Astrocyte (in vitro differentiated cells and primary cell): ENCODE results near the gene SP3. TPM values are rescaled to one million over a fixed set of nuclear protein-coding genes. Genes with fewer than 3 reads are reported as not detected.

Experiments used
- DNase-seq: peaks from one replicate; pipeline ENCODE4 v3.0.0-alpha.2; 2010; ENCODE audit warnings: low read depth
- FAIRE-seq: peaks from 2 replicates; lab custom pipeline; 2011; peaks lifted over from hg19 to GRCh38; lab: Jason Lieb, UNC
- H2AFZ ChIP-seq: 2 replicates; pipeline ENCODE4 v1.6.0; 2012; ENCODE audit warnings: low read depth, low read length, inconsistent platforms
- H3K27ac ChIP-seq: 2 replicates; pipeline ENCODE4 v1.5.1; 2011; ENCODE audit warnings: low read depth, low read length, inconsistent platforms
- H3K27me3 ChIP-seq: 2 replicates; pipeline ENCODE4 v1.6.0; 2011; ENCODE audit warnings: low read length, inconsistent platforms; ENCODE audit not compliant: insufficient read depth
- H3K36me3 ChIP-seq: 2 replicates; pipeline ENCODE4 v1.5.1; 2011; ENCODE audit warnings: low read length, inconsistent platforms; ENCODE audit not compliant: insufficient read depth
- H3K4me1 ChIP-seq: 2 replicates; pipeline ENCODE4 v1.5.1; 2011; ENCODE audit warnings: low read length, inconsistent platforms; ENCODE audit not compliant: insufficient read depth
- H3K4me2 ChIP-seq: 2 replicates; pipeline ENCODE4 v1.6.0; 2012; ENCODE audit warnings: low read length, inconsistent platforms
- H3K4me3 ChIP-seq: 2 replicates; pipeline ENCODE4 v1.5.1; 2011; ENCODE audit warnings: low read depth, mild to moderate bottlenecking, low read length, inconsistent platforms; ENCODE audit not compliant: insufficient read depth
- H3K79me2 ChIP-seq: 2 replicates; pipeline ENCODE4 v1.6.0; 2012; ENCODE audit warnings: mild to moderate bottlenecking, low read length, inconsistent platforms; ENCODE audit not compliant: insufficient read depth
- H3K9ac ChIP-seq: 2 replicates; pipeline ENCODE4 v1.6.0; 2012; ENCODE audit warnings: mild to moderate bottlenecking, low read length, inconsistent platforms
- H3K9me3 ChIP-seq: 2 replicates; pipeline ENCODE4 v1.5.1; 2012; ENCODE audit warnings: low read depth, mild to moderate bottlenecking, low read length, inconsistent platforms; ENCODE audit not compliant: insufficient read depth
- H4K20me1 ChIP-seq: 2 replicates; pipeline ENCODE4 v1.6.0; 2012; ENCODE audit warnings: low read length, inconsistent platforms; ENCODE audit not compliant: insufficient read depth
- H3K27ac Mint-ChIP-seq: one replicate; pipeline ENCODE4 v1.8.0; 2021; ENCODE audit warnings: mild to moderate bottlenecking, mixed read lengths; ENCODE audit not compliant: unreplicated experiment
- H3K27me3 Mint-ChIP-seq: one replicate; pipeline ENCODE4 v1.8.0; 2021; ENCODE audit warnings: low read depth, mixed read lengths; ENCODE audit not compliant: unreplicated experiment
- H3K36me3 Mint-ChIP-seq: one replicate; pipeline ENCODE4 v1.8.0; 2021; ENCODE audit warnings: low read depth, mixed read lengths; ENCODE audit not compliant: unreplicated experiment
- H3K4me1 Mint-ChIP-seq: one replicate; pipeline ENCODE4 v1.8.0; 2021; ENCODE audit warnings: low read depth, mixed read lengths; ENCODE audit not compliant: unreplicated experiment
- H3K4me3 Mint-ChIP-seq: one replicate; pipeline ENCODE4 v1.8.0; 2021; ENCODE audit warnings: mild to moderate bottlenecking, moderate library complexity, mixed read lengths; ENCODE audit not compliant: unreplicated experiment
- H3K9me3 Mint-ChIP-seq: one replicate; pipeline ENCODE4 v1.8.0; 2021; ENCODE audit warnings: mild to moderate bottlenecking, mixed read lengths; ENCODE audit not compliant: unreplicated experiment
- CTCF ChIP-seq: IDR thresholded peaks from 2 replicates; pipeline ENCODE4 v1.5.1; 2011; ENCODE audit warnings: low read depth, mild to moderate bottlenecking, inconsistent platforms, low read length, moderate library complexity; ENCODE audit not compliant: insufficient read depth
- EZH2 ChIP-seq: IDR thresholded peaks from 2 replicates; pipeline ENCODE4 v1.6.1; 2012; ENCODE audit warnings: mild to moderate bottlenecking, low read length, inconsistent platforms; ENCODE audit not compliant: insufficient read depth
- total RNA-seq: library from RNA; stranded (reverse); gene quantifications from 2 replicates; pipeline ENCODE4 v1.2.1, GENCODE V29; 2021

SP3 gene
- total RNA-seq, 1 donor from 2014 or later = 59.6 TPM

GRCh38 chr2:173935305-173935704 is 29.9 kb downstream of the SP3 start:
- no peak overlapping the region for H3K9ac ChIP-seq
- no peak overlapping the region for H3K27ac Mint-ChIP-seq
- TF ChIP-seq EZH2 = no peak
- H3K4me1 ChIP-seq = peaks cover 6% of the 10 kb centered on the region
- FAIRE-seq (no peak), DNase-seq (no peak)
- no peaks in the 10 kb centered on the region for H3K27me3 Mint-ChIP-seq
- peaks cover 3% of the 10 kb centered on the region for H3K36me3 ChIP-seq
- H3K79me2 ChIP-seq = peaks cover 98% of the 10 kb centered on the region
- H3K4me2 ChIP-seq = no peak overlapping the region
- peaks cover 4% of the 10 kb centered on the region for H3K4me1 Mint-ChIP-seq
- H3K27ac ChIP-seq = no peak overlapping the region
- H3K27me3 ChIP-seq = no peaks in the 10 kb centered on the region
- H4K20me1 ChIP-seq = peaks cover 90% of the 10 kb centered on the region
- no peaks in the 10 kb centered on the region for H3K9me3 Mint-ChIP-seq
- no peaks in the 10 kb centered on the region for H3K9me3 ChIP-seq
- no peak overlapping the region for H2AFZ ChIP-seq
- H3K4me3 ChIP-seq = no peak overlapping the region
- H3K36me3 Mint-ChIP-seq = peaks cover 5% of the 10 kb centered on the region
- H3K4me3 Mint-ChIP-seq = no peak overlapping the region

DNA sequence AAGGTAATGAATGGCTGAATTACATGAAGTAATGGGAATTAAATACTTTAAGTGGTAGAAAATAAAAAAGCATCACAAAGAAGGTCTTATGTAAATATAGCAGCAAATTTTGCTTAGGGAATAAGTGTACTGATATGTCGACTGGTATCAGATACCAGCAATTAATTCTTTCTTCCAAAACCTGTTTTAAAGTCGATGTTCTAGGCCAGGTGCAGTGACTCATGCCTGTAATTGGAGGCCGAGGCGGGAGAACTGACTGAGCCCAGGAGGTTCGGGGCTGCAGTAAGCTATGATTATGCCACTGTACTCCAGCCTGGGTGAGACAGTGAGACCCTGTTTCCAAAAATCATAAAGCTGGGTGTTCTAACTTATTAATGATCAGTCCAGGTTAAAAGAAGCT is 30.3 kb downstream of the SP3 start:
- Histone ChIP-seq H3K4me3 (no peak overlapping the region), H2AFZ (no peak overlapping the region), H3K4me1 (peaks cover 2% of the 10 kb centered on the region), H3K36me3 (peaks cover 3% of the 10 kb centered on the region), H4K20me1 (peaks cover 90% of the 10 kb centered on the region), H3K4me2 (no peak overlapping the region), H3K9ac (no peak overlapping the region), H3K9me3 (no peaks in the 10 kb centered on the region), H3K27ac (no peak overlapping the region), H3K27me3 (no peaks in the 10 kb centered on the region), H3K79me2 (peaks cover 98% of the 10 kb centered on the region)
- peaks cover 5% of the 10 kb centered on the region for H3K36me3 Mint-ChIP-seq
- peaks cover 3% of the 10 kb centered on the region for H3K4me1 Mint-ChIP-seq
- FAIRE-seq = no peak
- DNase-seq = no peak
- H3K4me3 Mint-ChIP-seq = no peak overlapping the region
- no peaks in the 10 kb centered on the region for H3K9me3 Mint-ChIP-seq
- TF ChIP-seq EZH2 (no peak), CTCF (no peak)
- H3K27me3 Mint-ChIP-seq = no peaks in the 10 kb centered on the region
- no peak overlapping the region for H3K27ac Mint-ChIP-seq

DNA sequence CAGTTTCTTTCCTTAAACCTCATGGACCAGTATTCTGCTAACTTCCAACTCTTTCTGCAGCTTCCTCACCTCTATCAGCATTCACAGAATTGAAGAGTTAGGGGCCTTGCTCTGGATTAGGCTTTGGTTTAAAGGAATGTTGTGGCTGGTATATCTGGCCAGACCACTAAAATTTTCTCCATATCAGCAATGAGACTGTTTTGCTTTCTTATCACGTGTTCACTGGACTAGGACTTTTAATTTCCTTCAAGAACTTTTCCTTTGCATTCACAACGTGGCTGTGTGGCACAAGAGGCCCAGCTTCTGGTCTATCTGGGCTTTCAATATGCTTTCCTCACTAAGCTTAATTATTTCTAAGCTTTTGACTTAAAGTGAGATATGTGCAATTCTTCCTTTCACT is 33.4 kb downstream of the SP3 start:
- Mint-ChIP-seq H3K9me3 (no peaks in the 10 kb centered on the region), H3K27ac (no peak overlapping the region), H3K27me3 (no peaks in the 10 kb centered on the region), H3K4me3 (no peak overlapping the region), H3K36me3 (peaks cover 8% of the 10 kb centered on the region), H3K4me1 (peaks cover 6% of the 10 kb centered on the region)
- no peaks in the 10 kb centered on the region for H3K27me3 ChIP-seq
- no peak for FAIRE-seq
- DNase-seq = peak; percentile 44
- no peak overlapping the region for H3K9ac ChIP-seq
- no peak overlapping the region for H3K4me3 ChIP-seq
- no peak overlapping the region for H3K27ac ChIP-seq
- TF ChIP-seq EZH2 = no peak
- no peak for TF ChIP-seq CTCF
- H3K79me2 ChIP-seq = peaks cover 98% of the 10 kb centered on the region
- H4K20me1 ChIP-seq = peaks cover 83% of the 10 kb centered on the region
- no peak overlapping the region for H3K4me2 ChIP-seq
- H3K4me1 ChIP-seq = no peaks in the 10 kb centered on the region
- H3K36me3 ChIP-seq = peaks cover 3% of the 10 kb centered on the region
- no peak overlapping the region for H2AFZ ChIP-seq
- no peaks in the 10 kb centered on the region for H3K9me3 ChIP-seq
